ENCODE data around the gene COL8A1. TPM values are rescaled to one million over a fixed set of nuclear protein-coding genes. Genes with fewer than 3 reads are reported as not detected.

COL8A1 gene
- total RNA-seq, 1 experiment from 2014 or later: 0.13 TPM

DNA sequence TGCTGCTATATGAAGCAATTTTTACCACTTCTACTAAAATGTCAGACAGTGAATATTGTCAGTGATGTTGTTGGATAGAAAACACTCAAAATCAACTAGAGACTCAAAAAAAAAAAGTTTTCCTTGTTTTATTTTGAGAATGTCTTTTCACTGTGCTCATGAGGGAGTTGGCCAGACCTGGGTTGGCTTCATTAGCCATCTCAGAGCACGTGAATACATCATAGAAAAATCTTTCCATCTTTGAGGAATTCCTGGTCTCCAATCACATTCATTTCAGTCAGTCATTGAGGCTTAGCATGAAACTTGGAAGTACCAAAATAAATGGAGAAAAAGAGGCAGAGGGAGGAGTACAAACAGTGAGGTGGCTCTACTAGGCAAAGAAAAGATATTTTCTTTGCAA lies 121.6 kb downstream of the COL8A1 start:
- ATAC-seq (no peak), DNase-seq (ENCODE audit: low read depth, low spot score) (no peak)
- CTCF ChIA-PET: no interaction called here
- in situ Hi-C loops (cut with HindIII; ENCODE audit: low pct_unique_long_range_greater_than_20kb, low sequenced_read_pairs): no loop called here
- Histone ChIP-seq H3K4me3 (ENCODE audit: low read depth in 2 of 2, low read length in 2 of 2) (no peak overlapping the region), H3K27ac (ENCODE audit: low read length) (no peak overlapping the region), H3K9me3 (ENCODE audit: control insufficient read depth, insufficient read depth, low read depth, low read length) (no peaks in the 10 kb centered on the region), H3K4me1 (ENCODE audit: control insufficient read depth, insufficient read depth, low read length) (no peaks in the 10 kb centered on the region), H3K27me3 (ENCODE audit: control insufficient read depth, insufficient read depth, low read length) (peaks cover 35% of the 10 kb centered on the region), H3K36me3 (ENCODE audit: control insufficient read depth, insufficient read depth, low read length) (no peaks in the 10 kb centered on the region)
- intact Hi-C loops (cut with micrococcal nuclease; ENCODE audit: unreplicated experiment): no loop called here
- POLR2A ChIA-PET: no interaction called here
- no TSS peak for BruUV-seq (replicated peaks)
- TF ChIP-seq SIN3A (IDR thresholded peaks at IDR 0.05; ENCODE audit: borderline replicate concordance, insufficient read depth, low read depth, low read length) (no peak), REST (IDR thresholded peaks at IDR 0.05; ENCODE audit: insufficient read depth in 1 of 2, low read depth in 2 of 2, low read length in 1 of 2) (no peak), TCF7L2 (IDR thresholded peaks at IDR 0.05; ENCODE audit: low read depth, low read length) (no peak), POLR2AphosphoS5 (IDR thresholded peaks at IDR 0.05; ENCODE audit: low read depth, low read length) (no peak)
- TF ChIP-seq, protein P1, sequence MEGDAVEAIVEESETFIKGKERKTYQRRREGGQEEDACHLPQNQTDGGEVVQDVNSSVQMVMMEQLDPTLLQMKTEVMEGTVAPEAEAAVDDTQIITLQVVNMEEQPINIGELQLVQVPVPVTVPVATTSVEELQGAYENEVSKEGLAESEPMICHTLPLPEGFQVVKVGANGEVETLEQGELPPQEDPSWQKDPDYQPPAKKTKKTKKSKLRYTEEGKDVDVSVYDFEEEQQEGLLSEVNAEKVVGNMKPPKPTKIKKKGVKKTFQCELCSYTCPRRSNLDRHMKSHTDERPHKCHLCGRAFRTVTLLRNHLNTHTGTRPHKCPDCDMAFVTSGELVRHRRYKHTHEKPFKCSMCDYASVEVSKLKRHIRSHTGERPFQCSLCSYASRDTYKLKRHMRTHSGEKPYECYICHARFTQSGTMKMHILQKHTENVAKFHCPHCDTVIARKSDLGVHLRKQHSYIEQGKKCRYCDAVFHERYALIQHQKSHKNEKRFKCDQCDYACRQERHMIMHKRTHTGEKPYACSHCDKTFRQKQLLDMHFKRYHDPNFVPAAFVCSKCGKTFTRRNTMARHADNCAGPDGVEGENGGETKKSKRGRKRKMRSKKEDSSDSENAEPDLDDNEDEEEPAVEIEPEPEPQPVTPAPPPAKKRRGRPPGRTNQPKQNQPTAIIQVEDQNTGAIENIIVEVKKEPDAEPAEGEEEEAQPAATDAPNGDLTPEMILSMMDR (IDR thresholded peaks at IDR 0.05): no peak

DNA sequence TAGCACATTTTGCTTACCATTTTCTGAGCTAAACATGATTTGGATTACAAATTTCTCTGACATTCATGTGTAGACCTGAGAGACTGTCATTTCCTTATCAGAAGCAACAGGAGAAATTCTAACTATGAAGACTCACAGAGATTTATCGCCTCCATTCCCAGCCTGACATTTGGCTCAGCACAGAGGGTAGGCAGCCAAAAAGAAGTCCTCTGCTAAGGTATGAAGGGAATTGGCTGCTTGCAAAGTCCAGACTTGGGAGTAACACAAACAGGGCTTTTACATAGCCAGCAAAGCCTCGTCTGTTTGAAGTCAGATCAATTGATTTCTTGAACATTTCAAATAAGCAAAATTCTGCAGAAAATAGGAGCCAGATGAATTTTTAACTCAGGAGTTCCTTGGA lies 122.2 kb downstream of the COL8A1 start:
- POLR2A ChIA-PET: no interaction called here
- no peak overlapping the region for H3K4me3 ChIP-seq (ENCODE audit: low read depth in 2 of 2, low read length in 2 of 2)
- in situ Hi-C loops (cut with HindIII; ENCODE audit: low pct_unique_long_range_greater_than_20kb, low sequenced_read_pairs) (no loop called here), intact Hi-C loops (cut with micrococcal nuclease; ENCODE audit: unreplicated experiment) (no loop called here)
- no peaks in the 10 kb centered on the region for H3K4me1 ChIP-seq (ENCODE audit: control insufficient read depth, insufficient read depth, low read length)
- H3K9me3 ChIP-seq (ENCODE audit: control insufficient read depth, insufficient read depth, low read depth, low read length): no peaks in the 10 kb centered on the region
- peaks cover 35% of the 10 kb centered on the region for H3K27me3 ChIP-seq (ENCODE audit: control insufficient read depth, insufficient read depth, low read length)
- TF ChIP-seq POLR2AphosphoS5 (IDR thresholded peaks at IDR 0.05; ENCODE audit: low read depth, low read length) (no peak), SIN3A (IDR thresholded peaks at IDR 0.05; ENCODE audit: borderline replicate concordance, insufficient read depth, low read depth, low read length) (no peak), TCF7L2 (IDR thresholded peaks at IDR 0.05; ENCODE audit: low read depth, low read length) (no peak)
- DNase-seq (ENCODE audit: low read depth, low spot score): no peak
- CTCF ChIA-PET: no interaction called here
- no peaks in the 10 kb centered on the region for H3K36me3 ChIP-seq (ENCODE audit: control insufficient read depth, insufficient read depth, low read length)
- H3K27ac ChIP-seq (ENCODE audit: low read length): no peak overlapping the region
- ATAC-seq: no peak
- no TSS peak for BruUV-seq (replicated peaks)

DNA sequence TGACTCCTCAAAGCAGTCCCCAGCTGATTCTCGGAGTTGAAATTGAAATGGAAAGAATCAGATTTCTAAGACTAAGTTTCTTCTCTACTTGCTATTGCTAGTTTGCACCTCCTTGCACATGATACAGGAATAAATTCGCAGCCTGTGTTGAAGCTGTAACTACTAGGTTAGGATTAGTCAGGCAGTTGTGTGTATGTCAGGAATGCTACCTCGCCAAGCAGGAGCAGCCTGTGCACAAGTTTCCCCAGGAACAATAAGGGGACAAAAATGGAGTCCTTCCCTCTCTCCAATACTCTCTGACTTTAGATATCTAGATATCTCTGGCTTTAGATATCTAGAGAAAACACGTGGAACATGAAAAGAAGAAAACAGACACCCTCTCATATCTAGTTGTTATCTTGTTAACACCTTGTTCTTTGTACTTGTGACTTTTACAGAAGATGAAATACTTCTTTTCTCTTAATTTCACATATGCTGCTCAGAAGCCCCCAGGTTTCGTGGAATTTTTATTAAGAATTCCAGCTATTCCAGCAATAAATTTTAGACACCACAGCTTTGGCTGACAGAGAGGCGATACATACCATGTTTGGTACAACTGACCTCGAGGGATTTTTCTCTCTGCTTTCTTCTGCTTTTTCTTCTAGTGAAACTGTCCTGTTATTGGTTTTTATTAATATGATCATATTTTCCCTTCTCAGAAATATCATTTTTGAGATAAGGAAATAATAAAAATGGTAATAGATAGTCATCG lies 123.2 kb downstream of the COL8A1 start:
- TF ChIP-seq TCF7L2 (IDR thresholded peaks at IDR 0.05; ENCODE audit: low read depth, low read length) (no peak), SIN3A (IDR thresholded peaks at IDR 0.05; ENCODE audit: borderline replicate concordance, insufficient read depth, low read depth, low read length) (no peak), REST (IDR thresholded peaks at IDR 0.05; ENCODE audit: insufficient read depth in 1 of 2, low read depth in 2 of 2, low read length in 1 of 2) (no peak), POLR2AphosphoS5 (IDR thresholded peaks at IDR 0.05; ENCODE audit: low read depth, low read length) (no peak)
- TF ChIP-seq, protein P1 (IDR thresholded peaks at IDR 0.05): no peak
- no peaks in the 10 kb centered on the region for H3K4me1 ChIP-seq (ENCODE audit: control insufficient read depth, insufficient read depth, low read length)
- H3K27me3 ChIP-seq (ENCODE audit: control insufficient read depth, insufficient read depth, low read length): peaks cover 29% of the 10 kb centered on the region
- CTCF ChIA-PET: no interaction called here
- no peak overlapping the region for H3K27ac ChIP-seq (ENCODE audit: low read length)
- DNase-seq (ENCODE audit: low read depth, low spot score): no peak
- H3K9me3 ChIP-seq (ENCODE audit: control insufficient read depth, insufficient read depth, low read depth, low read length): no peaks in the 10 kb centered on the region
- BruUV-seq (replicated peaks): no TSS peak
- no peaks in the 10 kb centered on the region for H3K36me3 ChIP-seq (ENCODE audit: control insufficient read depth, insufficient read depth, low read length)
- no peak for ATAC-seq
- no peak overlapping the region for H3K4me3 ChIP-seq (ENCODE audit: low read depth in 2 of 2, low read length in 2 of 2)
- POLR2A ChIA-PET: no interaction called here
- intact Hi-C loops (cut with micrococcal nuclease; ENCODE audit: unreplicated experiment) (no loop called here), in situ Hi-C loops (cut with HindIII; ENCODE audit: low pct_unique_long_range_greater_than_20kb, low sequenced_read_pairs) (no loop called here)

Measured in Panc1 (cell line).